HEK293 (cell line): ENCODE measurements around the gene IL10RA.

ENCODE experiments used
- CTCF ChIP-seq: fragments of 450-650 bp; formaldehyde crosslinking; IDR thresholded peaks from 2 replicates; pipeline ENCODE4 v1.5.1; 2016; ENCODE audit warnings: missing biosample characterization, missing genetic modification characterization
- SP2 ChIP-seq: fragments of 450-650 bp; formaldehyde crosslinking; IDR thresholded peaks from 2 replicates; pipeline ENCODE4 v1.5.1; 2016; ENCODE audit warnings: missing biosample characterization, missing genetic modification characterization
- ZBTB49 ChIP-seq: fragments of 450-650 bp; formaldehyde crosslinking; IDR thresholded peaks from 2 replicates; pipeline ENCODE4 v1.5.1; 2016; ENCODE audit warnings: missing biosample characterization, missing genetic modification characterization, low read depth
- ZNF133 ChIP-seq: fragments of 450-650 bp; formaldehyde crosslinking; IDR thresholded peaks from 2 replicates; pipeline ENCODE4 v1.5.1; 2016; ENCODE audit warnings: missing biosample characterization, missing genetic modification characterization
- ZNF510 ChIP-seq: fragments of 450-650 bp; formaldehyde crosslinking; IDR thresholded peaks from 2 replicates; pipeline ENCODE4 v1.5.1; 2018; ENCODE audit warnings: mild to moderate bottlenecking, missing genetic modification characterization, missing biosample characterization; ENCODE audit not compliant: insufficient replicate concordance
- ZNF561 ChIP-seq: fragments of 450-650 bp; IDR thresholded peaks from 2 replicates; pipeline ENCODE4 v1.5.1; 2018; ENCODE audit warnings: missing biosample characterization, missing genetic modification characterization, borderline replicate concordance

GRCh38 chr11:117978991-117979390, 7.2 kb upstream of the IL10RA start:
- TF ChIP-seq CTCF (tag by site-specific recombination) (no peak), ZNF510 (tag by site-specific recombination) (no peak), ZNF561 (no peak), SP2 (tag by site-specific recombination) (no peak), ZBTB49 (no peak), ZNF133 (tag by site-specific recombination) (no peak)
